B cell (primary cell): ENCODE results near the gene CRYGB.

ENCODE experiments used
- EZH2 ChIP-seq: IDR thresholded peaks from 2 replicates; pipeline ENCODE4 v1.6.1; 2012; ENCODE audit warnings: borderline replicate concordance, low read depth, mild to moderate bottlenecking, moderate library complexity, low read length; ENCODE audit not compliant: insufficient read depth, poor library complexity, severe bottlenecking
- TF ChIP-seq, protein P1 (sequence below): fragments of 200-600 bp; IDR thresholded peaks from one replicate; pipeline ENCODE4 v1.8.0; 2022; ENCODE audit warnings: antibody characterized with exemption, mild to moderate bottlenecking

DNA sequence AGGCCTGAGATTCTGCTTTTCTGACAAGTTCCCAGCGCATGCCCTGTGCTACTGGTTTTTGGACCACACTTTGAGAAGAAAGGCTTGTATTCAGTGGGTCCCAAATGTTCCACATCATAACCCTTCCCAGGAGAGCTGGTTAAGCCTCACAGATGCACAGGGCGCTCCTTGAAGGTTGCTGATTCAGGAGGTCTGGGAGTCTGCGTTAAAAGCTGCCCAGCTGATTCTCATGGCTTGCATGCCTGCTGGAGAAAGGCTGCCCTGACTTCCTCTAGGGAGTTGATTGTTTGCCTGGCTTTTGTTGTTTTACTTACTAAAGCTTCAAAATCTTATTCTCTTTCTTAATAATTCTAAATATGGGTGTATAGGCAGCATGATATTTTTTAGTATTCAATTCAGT, 42.3 kb downstream of the CRYGB start:
- TF ChIP-seq, protein P1, sequence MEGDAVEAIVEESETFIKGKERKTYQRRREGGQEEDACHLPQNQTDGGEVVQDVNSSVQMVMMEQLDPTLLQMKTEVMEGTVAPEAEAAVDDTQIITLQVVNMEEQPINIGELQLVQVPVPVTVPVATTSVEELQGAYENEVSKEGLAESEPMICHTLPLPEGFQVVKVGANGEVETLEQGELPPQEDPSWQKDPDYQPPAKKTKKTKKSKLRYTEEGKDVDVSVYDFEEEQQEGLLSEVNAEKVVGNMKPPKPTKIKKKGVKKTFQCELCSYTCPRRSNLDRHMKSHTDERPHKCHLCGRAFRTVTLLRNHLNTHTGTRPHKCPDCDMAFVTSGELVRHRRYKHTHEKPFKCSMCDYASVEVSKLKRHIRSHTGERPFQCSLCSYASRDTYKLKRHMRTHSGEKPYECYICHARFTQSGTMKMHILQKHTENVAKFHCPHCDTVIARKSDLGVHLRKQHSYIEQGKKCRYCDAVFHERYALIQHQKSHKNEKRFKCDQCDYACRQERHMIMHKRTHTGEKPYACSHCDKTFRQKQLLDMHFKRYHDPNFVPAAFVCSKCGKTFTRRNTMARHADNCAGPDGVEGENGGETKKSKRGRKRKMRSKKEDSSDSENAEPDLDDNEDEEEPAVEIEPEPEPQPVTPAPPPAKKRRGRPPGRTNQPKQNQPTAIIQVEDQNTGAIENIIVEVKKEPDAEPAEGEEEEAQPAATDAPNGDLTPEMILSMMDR, result no peak
- no peak for TF ChIP-seq EZH2
